Measurements from ENCODE around the gene MTERF1.

The MTERF1 gene
- long read RNA-seq, transcript MTERF1-201 (3 exons, 1,997 nt) = major isoform, 35 of 45 reads
- long read RNA-seq, partial matches to known transcripts = 0 of 45 reads
- long read RNA-seq, other reads (novel, unspliced or antisense) = 4 of 45 reads

- Histone ChIP-seq H3K27ac (replicated peaks) (peak within 1 kb of the TSS; percentile 70), H3K4me3 (replicated peaks; ENCODE audit: insufficient read depth, low read length) (peak within 1 kb of the TSS; percentile 76), H3K27me3 (ENCODE audit: insufficient read depth, poor library complexity, severe bottlenecking) (no peaks in the 10 kb centered on the region)
- peak; percentile 86 to 93 for DNase-seq (ENCODE audit: low read depth in 1 of 2, low spot score in 1 of 2)
- TF ChIP-seq, protein P1, sequence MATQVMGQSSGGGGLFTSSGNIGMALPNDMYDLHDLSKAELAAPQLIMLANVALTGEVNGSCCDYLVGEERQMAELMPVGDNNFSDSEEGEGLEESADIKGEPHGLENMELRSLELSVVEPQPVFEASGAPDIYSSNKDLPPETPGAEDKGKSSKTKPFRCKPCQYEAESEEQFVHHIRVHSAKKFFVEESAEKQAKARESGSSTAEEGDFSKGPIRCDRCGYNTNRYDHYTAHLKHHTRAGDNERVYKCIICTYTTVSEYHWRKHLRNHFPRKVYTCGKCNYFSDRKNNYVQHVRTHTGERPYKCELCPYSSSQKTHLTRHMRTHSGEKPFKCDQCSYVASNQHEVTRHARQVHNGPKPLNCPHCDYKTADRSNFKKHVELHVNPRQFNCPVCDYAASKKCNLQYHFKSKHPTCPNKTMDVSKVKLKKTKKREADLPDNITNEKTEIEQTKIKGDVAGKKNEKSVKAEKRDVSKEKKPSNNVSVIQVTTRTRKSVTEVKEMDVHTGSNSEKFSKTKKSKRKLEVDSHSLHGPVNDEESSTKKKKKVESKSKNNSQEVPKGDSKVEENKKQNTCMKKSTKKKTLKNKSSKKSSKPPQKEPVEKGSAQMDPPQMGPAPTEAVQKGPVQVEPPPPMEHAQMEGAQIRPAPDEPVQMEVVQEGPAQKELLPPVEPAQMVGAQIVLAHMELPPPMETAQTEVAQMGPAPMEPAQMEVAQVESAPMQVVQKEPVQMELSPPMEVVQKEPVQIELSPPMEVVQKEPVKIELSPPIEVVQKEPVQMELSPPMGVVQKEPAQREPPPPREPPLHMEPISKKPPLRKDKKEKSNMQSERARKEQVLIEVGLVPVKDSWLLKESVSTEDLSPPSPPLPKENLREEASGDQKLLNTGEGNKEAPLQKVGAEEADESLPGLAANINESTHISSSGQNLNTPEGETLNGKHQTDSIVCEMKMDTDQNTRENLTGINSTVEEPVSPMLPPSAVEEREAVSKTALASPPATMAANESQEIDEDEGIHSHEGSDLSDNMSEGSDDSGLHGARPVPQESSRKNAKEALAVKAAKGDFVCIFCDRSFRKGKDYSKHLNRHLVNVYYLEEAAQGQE (IDR thresholded peaks at IDR 0.05; ENCODE audit: insufficient replicate concordance, low read depth) = peak; percentile 63
- TF ChIP-seq POLR2AphosphoS5 (IDR thresholded peaks at IDR 0.05; ENCODE audit: low read depth) (peak; percentile 96), SPI1 (IDR thresholded peaks at IDR 0.05; ENCODE audit: borderline replicate concordance, low read depth) (peak; percentile 79; the same call in 1 of the 2 replicates), GABPA (IDR thresholded peaks at IDR 0.05; ENCODE audit: low read depth) (peak; percentile 96)
- TF ChIP-seq, protein P2, sequence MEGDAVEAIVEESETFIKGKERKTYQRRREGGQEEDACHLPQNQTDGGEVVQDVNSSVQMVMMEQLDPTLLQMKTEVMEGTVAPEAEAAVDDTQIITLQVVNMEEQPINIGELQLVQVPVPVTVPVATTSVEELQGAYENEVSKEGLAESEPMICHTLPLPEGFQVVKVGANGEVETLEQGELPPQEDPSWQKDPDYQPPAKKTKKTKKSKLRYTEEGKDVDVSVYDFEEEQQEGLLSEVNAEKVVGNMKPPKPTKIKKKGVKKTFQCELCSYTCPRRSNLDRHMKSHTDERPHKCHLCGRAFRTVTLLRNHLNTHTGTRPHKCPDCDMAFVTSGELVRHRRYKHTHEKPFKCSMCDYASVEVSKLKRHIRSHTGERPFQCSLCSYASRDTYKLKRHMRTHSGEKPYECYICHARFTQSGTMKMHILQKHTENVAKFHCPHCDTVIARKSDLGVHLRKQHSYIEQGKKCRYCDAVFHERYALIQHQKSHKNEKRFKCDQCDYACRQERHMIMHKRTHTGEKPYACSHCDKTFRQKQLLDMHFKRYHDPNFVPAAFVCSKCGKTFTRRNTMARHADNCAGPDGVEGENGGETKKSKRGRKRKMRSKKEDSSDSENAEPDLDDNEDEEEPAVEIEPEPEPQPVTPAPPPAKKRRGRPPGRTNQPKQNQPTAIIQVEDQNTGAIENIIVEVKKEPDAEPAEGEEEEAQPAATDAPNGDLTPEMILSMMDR (IDR thresholded peaks at IDR 0.05; ENCODE audit: insufficient read depth, low read length) = peak; percentile 54
These were observed at the start of gene MTERF1 for GRCh38 chr7:91880413-91881241. MTERF1 (minus strand) TSS chr7:91880702; CDS start chr7:91880083, 619 bp downstream.

- H3K27ac ChIP-seq (replicated peaks) = no peak overlapping the region
- TF ChIP-seq GABPA (IDR thresholded peaks at IDR 0.05; ENCODE audit: low read depth) (no peak), SPI1 (IDR thresholded peaks at IDR 0.05; ENCODE audit: borderline replicate concordance, low read depth) (no peak), POLR2AphosphoS5 (IDR thresholded peaks at IDR 0.05; ENCODE audit: low read depth) (no peak)
- TF ChIP-seq, protein P2 (IDR thresholded peaks at IDR 0.05; ENCODE audit: insufficient read depth, low read length) = no peak
- TF ChIP-seq, protein P1 (IDR thresholded peaks at IDR 0.05; ENCODE audit: insufficient replicate concordance, low read depth) = no peak
- no peaks in the 10 kb centered on the region for H3K27me3 ChIP-seq (ENCODE audit: insufficient read depth, poor library complexity, severe bottlenecking)
- DNase-seq (ENCODE audit: low read depth in 1 of 2, low spot score in 1 of 2) = no peak
- H3K4me3 ChIP-seq (replicated peaks; ENCODE audit: insufficient read depth, low read length) = no peak overlapping the region
These were observed 49.0 kb upstream of the MTERF1 start for GRCh38 chr7:91929463-91929862.

DNA sequence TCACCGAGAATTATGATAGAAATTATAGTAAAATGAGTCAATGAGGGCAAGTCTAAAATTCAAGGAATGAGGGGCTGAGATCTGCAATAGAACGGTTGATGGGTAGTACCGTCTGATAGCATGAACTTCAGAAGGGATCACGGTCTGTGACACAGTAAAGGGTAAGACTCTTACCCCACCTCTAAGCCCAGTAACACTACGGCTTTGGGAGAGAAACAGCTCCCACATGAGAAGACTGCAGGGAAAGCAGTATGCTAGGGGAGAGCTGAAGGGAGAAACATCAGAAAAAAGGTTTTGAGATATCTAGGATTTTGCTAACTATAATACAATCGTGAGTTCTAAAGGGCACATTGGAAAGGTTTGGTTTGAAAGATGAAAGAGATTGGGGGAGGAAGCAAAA lies 47.4 kb upstream of the MTERF1 start:
- H3K4me3 ChIP-seq (replicated peaks; ENCODE audit: insufficient read depth, low read length) = no peak overlapping the region
- DNase-seq (ENCODE audit: low read depth in 1 of 2, low spot score in 1 of 2) = no peak
- H3K27ac ChIP-seq (replicated peaks) = no peak overlapping the region
- TF ChIP-seq GABPA (IDR thresholded peaks at IDR 0.05; ENCODE audit: low read depth) (no peak), SPI1 (IDR thresholded peaks at IDR 0.05; ENCODE audit: borderline replicate concordance, low read depth) (no peak), POLR2AphosphoS5 (IDR thresholded peaks at IDR 0.05; ENCODE audit: low read depth) (no peak)
- TF ChIP-seq, protein P2 (IDR thresholded peaks at IDR 0.05; ENCODE audit: insufficient read depth, low read length) = no peak
- TF ChIP-seq, protein P1 (IDR thresholded peaks at IDR 0.05; ENCODE audit: insufficient replicate concordance, low read depth) = no peak
- no peaks in the 10 kb centered on the region for H3K27me3 ChIP-seq (ENCODE audit: insufficient read depth, poor library complexity, severe bottlenecking)
